Right lobe of liver (tissue), 4 donors: Measurements from ENCODE around the gene MRPL39.

Experiments used
- CTCF ChIP-seq, 4 donors: fragments of 200-600 bp in 3 of 4; fragments of 450-650 bp in 1 of 4; IDR thresholded peaks; one replicate each; pipeline versions ENCODE4 v1.5.1 to v1.8.0; 2016 to 2022; ENCODE audit warnings: antibody characterized with exemption in 4 of 4, mild to moderate bottlenecking in 2 of 4
- POLR2A ChIP-seq: fragments of 450-650 bp; IDR thresholded peaks from one replicate; pipeline ENCODE4 v1.6.1; 2017; ENCODE audit warnings: antibody characterized with exemption, mild to moderate bottlenecking
- donor health status: DM: no; HTN: no; CAD: no.
- donor health status: DM: no; HTN: no; CAD: no.
- donor health status: DM: no; HTN: yes; CAD: no.

DNA sequence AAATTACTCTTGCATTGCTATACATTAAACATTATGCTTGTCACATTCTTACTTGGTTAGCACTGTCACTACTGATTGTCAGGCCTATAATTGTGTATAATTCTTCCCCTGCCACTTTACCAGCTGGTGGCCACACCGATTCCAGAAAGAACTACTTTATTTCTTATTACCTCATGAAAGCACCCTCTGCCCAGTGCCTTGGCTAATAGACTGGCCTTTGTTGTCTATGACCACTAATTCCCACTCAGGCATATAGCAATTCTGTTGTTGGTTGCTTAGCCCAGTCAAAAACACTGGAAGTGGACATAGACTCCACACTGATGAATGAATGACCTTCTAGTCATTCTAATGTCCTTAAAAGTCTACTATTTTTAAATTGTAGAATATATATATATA, 35.6 kb downstream of the MRPL39 start:
- TF ChIP-seq CTCF (IDR thresholded peaks at IDR 0.05), result no peak
- no peak for TF ChIP-seq POLR2A
